Stimulated activated effector memory CD8-positive, alpha-beta T cell treated with anti-CD3 and anti-CD28 coated beads, Interleukin-12 subunit alpha, Interleukin-12 subunit beta, amount 100 ng/mL, for 72 hours (primary cell): Measurements from ENCODE around the gene ASB16.
A peak's percentile ranks its signal among the peaks of the same experiment; 100 is the strongest.
"Not testable (repeated sequence)": the region's sequence is repeated elsewhere in the genome, so short reads cannot be mapped to it uniquely, and the experiment has no call there.

Experiments used
- ATAC-seq: fragments of 150-1000 bp; cut with Tn5 transposase; 2 replicates; pipeline ENCODE4 v1.10.0; 2021
- DNase-seq, 2 donors: peaks; one replicate each; pipeline ENCODE4 v3.0.0; 2021 to 2022; ENCODE audit warnings: low spot score in 2 of 2
- H3K27ac Mint-ChIP-seq: one replicate; pipeline ENCODE4 v1.8.0; 2022; ENCODE audit warnings: mild to moderate bottlenecking, mixed read lengths
- H3K36me3 Mint-ChIP-seq: one replicate; pipeline ENCODE4 v1.8.0; 2022; ENCODE audit warnings: mild to moderate bottlenecking, mixed read lengths
- H3K4me1 Mint-ChIP-seq: one replicate; pipeline ENCODE4 v1.8.0; 2022; ENCODE audit warnings: mixed read lengths
- H3K4me3 Mint-ChIP-seq: one replicate; pipeline ENCODE4 v1.8.0; 2022; ENCODE audit warnings: mild to moderate bottlenecking, mixed read lengths
- H3K9me3 Mint-ChIP-seq: one replicate; pipeline ENCODE4 v1.8.0; 2022; ENCODE audit warnings: mixed read lengths

ASB16 gene, protein sequence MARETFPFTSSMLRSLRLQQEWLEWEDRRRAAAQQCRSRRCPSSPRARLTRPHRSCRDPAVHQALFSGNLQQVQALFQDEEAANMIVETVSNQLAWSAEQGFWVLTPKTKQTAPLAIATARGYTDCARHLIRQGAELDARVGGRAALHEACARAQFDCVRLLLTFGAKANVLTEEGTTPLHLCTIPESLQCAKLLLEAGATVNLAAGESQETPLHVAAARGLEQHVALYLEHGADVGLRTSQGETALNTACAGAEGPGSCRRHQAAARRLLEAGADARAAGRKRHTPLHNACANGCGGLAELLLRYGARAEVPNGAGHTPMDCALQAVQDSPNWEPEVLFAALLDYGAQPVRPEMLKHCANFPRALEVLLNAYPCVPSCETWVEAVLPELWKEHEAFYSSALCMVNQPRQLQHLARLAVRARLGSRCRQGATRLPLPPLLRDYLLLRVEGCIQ

DNA sequence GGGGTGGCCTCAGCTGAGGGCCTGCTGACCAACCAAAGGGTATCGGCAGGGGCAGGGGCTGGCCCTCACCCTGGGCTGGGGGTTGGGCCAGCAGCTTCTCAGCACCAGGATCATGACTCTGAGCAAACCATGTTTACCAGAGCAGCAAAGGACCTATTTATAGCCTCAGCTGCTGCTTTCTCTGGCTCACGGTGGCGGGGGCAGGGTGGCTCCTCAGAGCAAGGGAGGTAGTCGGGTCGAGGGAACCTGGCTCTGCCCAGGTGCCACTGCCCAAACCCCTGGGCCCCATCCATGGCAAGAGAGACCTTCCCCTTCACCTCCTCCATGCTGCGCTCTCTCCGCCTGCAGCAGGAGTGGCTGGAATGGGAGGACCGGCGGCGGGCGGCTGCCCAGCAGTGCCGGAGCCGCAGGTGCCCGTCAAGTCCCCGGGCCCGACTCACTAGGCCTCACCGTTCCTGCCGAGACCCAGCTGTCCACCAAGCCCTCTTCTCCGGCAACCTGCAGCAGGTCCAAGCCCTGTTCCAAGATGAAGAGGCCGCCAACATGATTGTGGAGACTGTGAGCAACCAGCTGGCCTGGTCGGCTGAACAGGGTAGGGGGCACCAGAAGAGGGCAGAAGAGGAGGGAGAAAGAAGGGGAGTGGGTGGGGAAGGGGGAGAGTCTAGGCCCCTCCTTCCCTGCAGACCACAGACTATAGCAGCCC lies at the start of gene ASB16:
TSS of gene ASB16 (plus strand) at position 206 of the 703 bp plus-strand sequence. CDS start at position 292, 86 bp downstream.
- Mint-ChIP-seq H3K27ac (no peak within 1 kb of the TSS), H3K36me3 (peaks cover 13% of the 10 kb centered on the region), H3K9me3 (no peaks in the 10 kb centered on the region), H3K4me3 (no peak within 1 kb of the TSS), H3K4me1 (peaks cover 14% of the 10 kb centered on the region)
- ATAC-seq: no peak
- DNase-seq: no peak

- ATAC-seq (no peak), DNase-seq (no peak)
- Mint-ChIP-seq H3K9me3 (no peaks in the 10 kb centered on the region), H3K4me1 (peaks cover 59% of the 10 kb centered on the region), H3K4me3 (peak overlapping the region; percentile 90), H3K27ac (no peak overlapping the region), H3K36me3 (peaks cover 17% of the 10 kb centered on the region)
Measured at GRCh38 chr17:44120851-44121605, 49.5 kb upstream of the ASB16 start.

DNA sequence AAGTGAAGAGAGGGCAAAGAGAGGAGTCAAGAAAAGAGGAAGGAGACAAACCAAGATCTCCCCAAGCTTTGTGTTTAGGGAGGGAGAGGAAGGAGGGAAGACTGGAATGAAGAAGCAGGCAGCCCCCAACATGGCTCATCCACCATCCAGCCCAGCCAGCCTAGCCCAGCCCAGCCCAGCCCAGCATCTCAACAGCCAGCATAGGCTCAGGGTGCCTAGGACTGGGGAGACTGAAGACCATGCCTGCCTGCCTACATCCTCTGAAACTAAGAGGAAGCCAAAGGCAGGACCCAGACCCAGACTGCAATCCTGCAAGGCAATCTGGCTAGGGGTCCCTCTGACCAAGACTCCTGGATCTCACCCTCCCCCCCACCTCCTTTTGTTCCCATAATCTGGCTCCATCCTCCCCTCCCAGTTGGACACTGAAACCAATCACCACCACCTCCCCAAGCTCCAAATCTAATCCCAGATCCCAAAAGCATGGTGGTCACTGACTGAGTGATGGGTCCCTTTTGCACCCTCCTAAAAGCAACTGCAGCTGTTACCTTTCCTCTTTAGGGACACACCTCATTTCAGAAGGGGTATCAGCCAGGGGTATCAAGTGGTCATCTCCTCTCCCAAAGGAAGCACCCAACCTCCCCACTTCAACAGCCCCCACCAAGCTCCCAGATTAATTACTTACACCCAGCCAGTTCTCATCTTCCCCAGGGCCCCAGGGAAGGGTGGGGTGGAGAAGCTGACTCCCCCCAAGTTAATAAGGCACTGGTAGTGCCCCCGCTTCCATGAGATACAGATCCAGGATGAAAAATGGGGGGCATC lies 48.3 kb upstream of the ASB16 start:
- H3K4me1 Mint-ChIP-seq: peaks cover 48% of the 10 kb centered on the region
- H3K4me3 Mint-ChIP-seq: peak overlapping the region; percentile 90
- peak overlapping the region; percentile 96 for H3K27ac Mint-ChIP-seq
- ATAC-seq (no peak), DNase-seq (no peak)
- H3K9me3 Mint-ChIP-seq: no peaks in the 10 kb centered on the region
- peaks cover 17% of the 10 kb centered on the region for H3K36me3 Mint-ChIP-seq

GRCh38 chr17:44122816-44123355 lies 47.6 kb upstream of the ASB16 start:
- H3K4me1 Mint-ChIP-seq: peaks cover 47% of the 10 kb centered on the region
- no peak for DNase-seq
- H3K27ac Mint-ChIP-seq: peak overlapping the region; percentile 96
- peaks cover 17% of the 10 kb centered on the region for H3K36me3 Mint-ChIP-seq
- peak; percentile 14 for ATAC-seq
- H3K9me3 Mint-ChIP-seq: no peaks in the 10 kb centered on the region
- peak overlapping the region; percentile 90 for H3K4me3 Mint-ChIP-seq

DNA sequence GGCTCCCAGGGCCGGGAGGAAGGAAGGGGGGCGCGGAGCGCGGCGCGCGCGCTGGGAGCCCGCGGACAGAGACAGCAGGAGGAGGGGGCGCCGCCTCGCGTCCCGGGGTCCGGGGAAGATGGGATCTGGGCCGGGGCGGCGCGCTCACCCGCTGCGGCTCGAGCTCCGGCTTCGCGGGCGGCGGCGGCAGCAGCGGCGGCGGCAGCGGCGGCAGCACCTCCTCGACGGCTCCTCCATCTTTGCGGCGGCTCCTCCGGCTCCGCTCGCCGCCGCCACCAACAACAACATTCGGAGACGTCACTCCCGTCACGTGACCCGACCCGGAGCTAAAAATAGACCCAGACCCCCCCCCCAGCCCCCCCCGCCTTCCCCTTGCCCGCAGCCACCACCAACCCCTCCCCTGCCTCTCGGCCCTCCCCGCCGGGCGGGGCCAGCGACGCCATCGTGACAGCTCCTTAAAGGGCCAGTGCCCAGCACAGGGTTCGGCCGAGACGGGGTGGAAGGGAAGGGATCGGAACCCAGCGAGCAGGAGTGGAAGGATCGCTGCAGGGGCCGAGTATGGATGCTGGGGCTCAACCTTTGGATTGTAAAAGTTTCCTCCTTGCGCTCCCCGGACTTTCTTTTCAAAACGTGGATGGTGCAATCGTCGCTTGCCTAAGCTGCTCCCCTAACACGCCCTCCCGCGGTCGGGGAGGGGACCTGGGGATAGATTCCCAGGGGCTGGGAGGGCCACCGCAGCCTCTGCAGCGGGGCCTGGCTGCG lies 47.0 kb upstream of the ASB16 start, which contains the start of gene HDAC5:
TSS of gene HDAC5 (minus strand) at position 286 of the 762 bp plus-strand sequence. CDS start 6,126 bp downstream, outside the sequence.
- Mint-ChIP-seq H3K4me1 (peaks cover 41% of the 10 kb centered on the region), H3K9me3 (no peaks in the 10 kb centered on the region), H3K36me3 (peaks cover 17% of the 10 kb centered on the region), H3K27ac (peak within 1 kb of the TSS; percentile 96), H3K4me3 (peak within 1 kb of the TSS; percentile 90)
- peak; percentile 96 for ATAC-seq
- peak; percentile 86 to 98 for DNase-seq

DNA sequence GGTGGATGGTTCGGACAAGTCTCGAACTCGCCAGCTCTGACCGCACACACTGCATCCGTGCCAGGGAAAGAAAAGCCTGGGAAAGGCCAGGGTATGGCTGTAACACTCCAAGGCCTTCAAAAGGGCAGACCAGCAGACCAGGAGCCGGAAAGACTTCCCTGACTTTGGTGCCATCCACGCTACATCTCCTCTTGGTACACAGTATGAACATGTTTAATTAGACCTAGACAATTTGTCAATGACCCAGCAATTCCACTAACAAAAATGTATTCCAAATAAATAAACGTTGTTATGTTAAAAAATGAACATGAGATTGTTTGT lies 46.4 kb upstream of the ASB16 start:
- Mint-ChIP-seq H3K36me3 (peaks cover 17% of the 10 kb centered on the region), H3K9me3 (no peaks in the 10 kb centered on the region), H3K27ac (peak overlapping the region; percentile 96), H3K4me1 (peaks cover 35% of the 10 kb centered on the region), H3K4me3 (peak overlapping the region; percentile 90)
- ATAC-seq (no peak), DNase-seq (no peak)

DNA sequence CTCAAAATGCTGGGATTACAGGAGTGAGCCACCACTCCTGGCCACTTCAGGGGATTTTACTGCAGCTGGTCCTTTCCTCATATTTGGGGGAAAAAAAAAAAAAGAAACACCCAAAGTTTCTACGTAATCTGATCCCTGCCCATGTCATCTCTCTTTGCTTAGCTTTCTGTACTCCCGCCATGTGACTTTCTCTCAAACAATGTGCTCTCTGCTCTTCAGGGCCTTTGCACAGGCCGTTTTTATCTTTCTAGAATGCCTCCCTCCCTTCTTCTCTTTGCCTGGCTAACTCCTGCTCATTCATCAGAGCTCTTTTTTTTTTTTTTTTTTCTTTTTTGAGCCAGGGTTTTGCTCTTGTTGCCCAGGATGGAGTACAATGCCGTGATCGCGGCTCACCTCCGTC lies 42.1 kb upstream of the ASB16 start:
- ATAC-seq: no peak
- no peak overlapping the region for H3K27ac Mint-ChIP-seq
- peaks cover 7% of the 10 kb centered on the region for H3K36me3 Mint-ChIP-seq

GRCh38 chr17:44130693-44131349 lies 39.7 kb upstream of the ASB16 start:
- DNase-seq: no peak
- no peak overlapping the region for H3K27ac Mint-ChIP-seq
- ATAC-seq: no peak
- H3K4me3 Mint-ChIP-seq: no peak overlapping the region
- H3K36me3 Mint-ChIP-seq: no peaks in the 10 kb centered on the region
- H3K9me3 Mint-ChIP-seq: no peaks in the 10 kb centered on the region
- H3K4me1 Mint-ChIP-seq: no peaks in the 10 kb centered on the region

More for the DNA sequence above, 42.1 kb upstream of the ASB16 start:
- H3K4me1 Mint-ChIP-seq: peaks cover 7% of the 10 kb centered on the region
- no peak for DNase-seq
- H3K9me3 Mint-ChIP-seq: no peaks in the 10 kb centered on the region
- H3K4me3 Mint-ChIP-seq: no peak overlapping the region

- not testable (repeated sequence) for H3K36me3 Mint-ChIP-seq, H3K4me3 Mint-ChIP-seq, ATAC-seq, DNase-seq, H3K4me1 Mint-ChIP-seq, H3K9me3 Mint-ChIP-seq, H3K27ac Mint-ChIP-seq
Measured at GRCh38 chr17:44131372-44131771, 39.1 kb upstream of the ASB16 start.

DNA sequence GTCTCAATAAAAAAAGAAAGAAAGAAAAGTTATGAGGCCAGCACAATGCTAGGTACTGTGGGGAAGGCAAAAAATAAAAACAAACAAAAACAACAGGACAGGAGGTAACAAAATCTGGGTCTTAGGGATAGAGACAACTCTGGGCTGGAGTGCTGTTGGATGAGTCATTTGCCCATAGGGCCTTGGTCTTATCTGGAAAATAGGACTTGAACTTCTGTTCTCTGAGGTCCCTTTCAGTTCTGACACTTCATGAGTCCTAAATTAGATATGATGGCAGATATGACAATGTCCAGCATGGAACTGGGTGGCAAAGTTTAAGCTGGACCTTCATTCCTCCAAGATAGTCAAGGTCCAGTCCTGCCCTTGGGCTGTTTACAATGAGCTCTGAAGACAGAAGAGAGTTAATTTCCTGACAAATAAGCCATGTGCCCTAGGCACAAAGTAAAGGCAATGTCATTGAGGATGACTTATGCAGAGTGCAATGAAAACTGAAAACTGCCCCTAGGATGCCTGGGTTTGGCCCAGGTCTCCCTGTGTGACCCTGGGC lies 38.2 kb upstream of the ASB16 start:
- DNase-seq (no peak), ATAC-seq (peak; percentile 26)
- H3K4me1 Mint-ChIP-seq: peaks cover under 1% of the 10 kb centered on the region
- no peaks in the 10 kb centered on the region for H3K36me3 Mint-ChIP-seq
- H3K27ac Mint-ChIP-seq: peak overlapping the region; percentile 72
- no peaks in the 10 kb centered on the region for H3K9me3 Mint-ChIP-seq
- no peak overlapping the region for H3K4me3 Mint-ChIP-seq

GRCh38 chr17:44133918-44134476 lies 36.5 kb upstream of the ASB16 start:
- Mint-ChIP-seq H3K36me3 (no peaks in the 10 kb centered on the region), H3K4me3 (no peak overlapping the region), H3K9me3 (no peaks in the 10 kb centered on the region), H3K4me1 (peaks cover 17% of the 10 kb centered on the region), H3K27ac (no peak overlapping the region)
- DNase-seq (no peak), ATAC-seq (no peak)

DNA sequence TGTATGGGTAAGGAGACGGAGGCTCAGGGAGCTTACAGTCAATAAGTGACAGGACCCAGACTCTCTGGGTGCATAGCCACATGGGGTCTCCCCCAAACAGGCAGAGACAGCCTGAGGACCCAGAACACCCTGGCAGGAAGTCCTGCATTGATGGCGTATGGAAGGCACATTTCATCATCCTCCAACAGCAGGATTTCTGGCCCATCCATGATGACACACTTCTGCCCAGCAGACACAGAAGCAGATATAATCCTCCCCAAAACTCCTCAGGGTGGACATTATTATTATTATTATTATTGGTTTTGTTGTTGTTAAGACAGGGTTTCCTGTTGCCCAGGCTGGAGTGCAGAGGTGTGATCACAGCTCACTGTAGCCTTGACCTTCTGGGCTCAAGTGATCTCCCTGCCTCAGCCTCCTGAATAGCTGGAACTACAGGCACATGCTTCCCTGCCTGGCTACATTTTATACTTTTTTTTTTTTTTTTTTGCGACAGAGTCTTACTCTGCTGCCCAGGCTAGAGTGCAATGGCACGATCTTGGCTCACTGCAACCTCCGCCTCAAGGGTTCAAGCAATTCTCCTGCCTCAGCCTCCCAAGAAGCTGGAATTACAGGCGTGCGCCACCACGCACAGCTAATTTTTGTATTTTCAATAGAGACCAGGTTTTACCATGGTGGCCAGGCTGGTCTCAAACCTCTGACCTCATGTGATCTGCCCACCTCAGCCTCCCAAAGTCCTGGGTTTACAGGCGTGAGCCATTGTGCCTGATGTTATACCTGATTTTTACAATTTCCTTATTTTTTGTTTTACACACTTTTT lies 35.5 kb upstream of the ASB16 start:
- Mint-ChIP-seq H3K36me3 (no peaks in the 10 kb centered on the region), H3K4me1 (peaks cover 17% of the 10 kb centered on the region), H3K9me3 (no peaks in the 10 kb centered on the region), H3K27ac (no peak overlapping the region), H3K4me3 (no peak overlapping the region)
- DNase-seq (no peak), ATAC-seq (no peak)
